Transverse colon (tissue), 4 donors: ENCODE data around the gene SEPHS1. TPM values are rescaled to one million over a fixed set of nuclear protein-coding genes. Genes with fewer than 3 reads are reported as not detected.

Source experiments
- DNase-seq: peaks from one replicate; pipeline ENCODE4 v3.0.0-alpha.2; 2019
- H3K27ac ChIP-seq, 4 donors: fragments of 200-600 bp; sonication (generic); 2 replicates each; pipeline ENCODE4 v1.5.1; 2016 to 2018; ENCODE audit warnings: inconsistent platforms in 4 of 4
- H3K27me3 ChIP-seq: fragments of 200-600 bp; sonication (generic); 2 replicates; pipeline ENCODE4 v1.5.1; 2017; ENCODE audit warnings: inconsistent platforms
- H3K36me3 ChIP-seq, 4 donors: fragments of 200-600 bp; sonication (generic); 2 replicates each; pipeline ENCODE4 v1.5.1; 2017 to 2019; ENCODE audit warnings: inconsistent platforms in 4 of 4
- H3K4me1 ChIP-seq, 4 donors: fragments of 200-600 bp; sonication (generic); 2 replicates each; pipeline ENCODE4 v1.5.1; 2017 to 2020; ENCODE audit warnings: inconsistent platforms in 4 of 4
- H3K4me3 ChIP-seq, 4 donors: fragments of 200-600 bp; sonication (generic); 1 replicate in 1 of 4; 2 replicates in 3 of 4; pipeline versions ENCODE4 v1.5.1 to v1.6.1; 2017 to 2019; ENCODE audit warnings: inconsistent platforms in 4 of 4
- H3K9me3 ChIP-seq, 2 donors: fragments of 200-600 bp; sonication (generic); 2 replicates each; pipeline ENCODE4 v1.5.1; 2017 to 2019; ENCODE audit warnings: inconsistent platforms in 2 of 2
- EP300 ChIP-seq: sonication (generic); formaldehyde crosslinking; IDR thresholded peaks from one replicate; pipeline ENCODE4 v1.6.1; 2017; ENCODE audit warnings: antibody characterized with exemption, low read depth
- POLR2A ChIP-seq: fragments of 450-650 bp; IDR thresholded peaks from one replicate; pipeline ENCODE4 v1.6.1; 2016; ENCODE audit warnings: antibody characterized with exemption, mild to moderate bottlenecking, moderate library complexity
- POLR2AphosphoS5 ChIP-seq, 3 donors: sonication (generic); formaldehyde crosslinking; IDR thresholded peaks; one replicate each; pipeline ENCODE4 v1.6.1; 2016; ENCODE audit warnings: antibody characterized with exemption in 3 of 3
- WGBS, 2 donors: methylation state at CpG; one replicate each; pipeline ENCODE4 v1.1.5; 2018; ENCODE audit warnings: low coverage in 1 of 2; 5-methylcytosine and 5-hydroxymethylcytosine counted together
- in situ Hi-C, 4 donors: fragments of 200-750 bp; cut with MboI; loops; one replicate each; pipeline versions ENCODE4 v1.15.0 to v1.15.1; 2017; ENCODE audit warnings: low sequenced_read_pairs in 3 of 4, low pct_ligation_motif_present in 1 of 4, low pct_unique_long_range_greater_than_20kb in 1 of 4
- intact Hi-C: fragments of 100-400 bp; cut with DNase I; formaldehyde crosslinking; loops from one replicate; pipeline ENCODE4 v1.15.1; 2023; ENCODE audit warnings: low total_unique reads
- total RNA-seq, 4 donors: library from RNA; depleted of rRNA; stranded (reverse); fragments of >200 nt; gene quantifications; one replicate each; pipeline ENCODE4 v1.1.0, GENCODE V29; 2016
- TF ChIP-seq, protein P1 (sequence below), 5 experiments: fragments of 200-600 bp in 3 of 5; fragments of 450-650 bp in 2 of 5; sonication (generic) in 3 of 5; IDR thresholded peaks; 1 replicate in 2 of 5; 2 replicates in 3 of 5; pipeline ENCODE4 v1.5.1; 2016 to 2017; ENCODE audit warnings: antibody characterized with exemption in 5 of 5, inconsistent platforms in 3 of 5, mild to moderate bottlenecking in 2 of 5, moderate library complexity in 1 of 5

The SEPHS1 gene
- total RNA-seq, 4 donors from 2014 or later: 14.6 to 44.6 (median 28.5) TPM

DNA sequence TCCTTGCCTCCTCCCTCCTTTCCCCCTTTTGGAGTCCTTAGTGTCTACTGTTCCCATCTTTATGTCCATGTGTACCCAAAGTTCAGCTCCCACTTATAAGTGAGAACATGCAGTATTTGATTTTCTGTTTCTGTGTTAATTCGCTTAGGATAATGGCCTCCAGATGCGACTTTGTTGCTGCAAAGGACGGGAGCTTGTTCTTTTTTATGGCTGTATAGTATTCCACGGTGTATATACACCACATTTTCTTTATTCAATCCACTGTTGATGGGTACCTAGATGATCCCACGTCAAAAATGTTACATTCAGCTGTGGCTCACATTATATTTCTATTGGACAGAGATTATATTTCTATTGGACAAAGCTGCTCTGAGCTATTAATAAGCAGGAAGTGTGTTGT is 24.4 kb upstream of the SEPHS1 start:
- Histone ChIP-seq H3K4me3 (no peak overlapping the region), H3K27me3 (no peaks in the 10 kb centered on the region), H3K36me3 (no peaks in the 10 kb centered on the region), H3K4me1 (no peaks in the 10 kb centered on the region), H3K27ac (no peak overlapping the region), H3K9me3 (no peaks in the 10 kb centered on the region)
- no peak for TF ChIP-seq EP300
- TF ChIP-seq POLR2AphosphoS5 (IDR thresholded peaks at IDR 0.05): no peak
- no peak for TF ChIP-seq POLR2A
- TF ChIP-seq, protein P1, sequence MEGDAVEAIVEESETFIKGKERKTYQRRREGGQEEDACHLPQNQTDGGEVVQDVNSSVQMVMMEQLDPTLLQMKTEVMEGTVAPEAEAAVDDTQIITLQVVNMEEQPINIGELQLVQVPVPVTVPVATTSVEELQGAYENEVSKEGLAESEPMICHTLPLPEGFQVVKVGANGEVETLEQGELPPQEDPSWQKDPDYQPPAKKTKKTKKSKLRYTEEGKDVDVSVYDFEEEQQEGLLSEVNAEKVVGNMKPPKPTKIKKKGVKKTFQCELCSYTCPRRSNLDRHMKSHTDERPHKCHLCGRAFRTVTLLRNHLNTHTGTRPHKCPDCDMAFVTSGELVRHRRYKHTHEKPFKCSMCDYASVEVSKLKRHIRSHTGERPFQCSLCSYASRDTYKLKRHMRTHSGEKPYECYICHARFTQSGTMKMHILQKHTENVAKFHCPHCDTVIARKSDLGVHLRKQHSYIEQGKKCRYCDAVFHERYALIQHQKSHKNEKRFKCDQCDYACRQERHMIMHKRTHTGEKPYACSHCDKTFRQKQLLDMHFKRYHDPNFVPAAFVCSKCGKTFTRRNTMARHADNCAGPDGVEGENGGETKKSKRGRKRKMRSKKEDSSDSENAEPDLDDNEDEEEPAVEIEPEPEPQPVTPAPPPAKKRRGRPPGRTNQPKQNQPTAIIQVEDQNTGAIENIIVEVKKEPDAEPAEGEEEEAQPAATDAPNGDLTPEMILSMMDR (IDR thresholded peaks at IDR 0.05): no peak
- in situ Hi-C loops (loop anchor here in 3 of 4 donors (5.0 to 25.0 kb wide), 4 partner anchors 52 to 165 kb away; partner anchors contain the start of gene BEND7 (in 1 of the 3)), intact Hi-C loops (loop anchor here (5.0 kb wide), 1 partner anchor 70 kb away; no protein-coding TSS in a partner anchor)
- DNase-seq: no peak
- 83 to 91% methylated on average over 4 to 5 of the region's 5 CpGs for WGBS, 2 donors

DNA sequence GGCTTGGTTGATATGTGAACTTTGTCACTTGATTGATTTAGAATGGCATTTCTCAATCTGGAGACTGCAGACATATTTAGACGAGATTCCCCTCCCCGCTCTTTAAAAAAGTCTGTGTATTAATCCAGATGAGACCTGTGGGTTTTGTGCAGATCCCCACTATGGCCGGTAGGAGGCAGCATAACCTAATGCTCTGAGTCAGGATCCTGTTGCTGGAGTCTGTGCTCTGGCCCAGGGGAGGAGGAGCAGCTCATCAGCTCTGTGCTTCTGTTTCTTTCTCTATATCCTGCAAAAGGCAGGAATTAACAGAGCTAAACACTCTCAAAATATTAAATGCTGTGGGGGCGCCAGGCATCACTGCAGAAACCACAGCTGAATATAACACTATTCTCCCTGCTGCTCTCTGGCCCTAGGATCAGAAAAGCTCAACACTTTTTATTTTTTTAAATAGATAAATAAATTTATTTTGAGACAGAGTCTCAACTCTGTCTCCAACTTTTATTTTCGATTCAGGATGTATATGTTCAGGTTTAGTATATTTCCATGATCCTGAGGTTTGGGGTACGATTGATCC is 23.9 kb upstream of the SEPHS1 start:
- no peaks in the 10 kb centered on the region for H3K36me3 ChIP-seq
- in situ Hi-C loops: loop anchor here in 3 of 4 donors (5.0 to 25.0 kb wide), 4 partner anchors 53 to 165 kb away; partner anchors contain the start of gene BEND7 (in 1 of the 3)
- H3K4me1 ChIP-seq: no peaks in the 10 kb centered on the region
- TF ChIP-seq POLR2AphosphoS5 (IDR thresholded peaks at IDR 0.05): no peak
- no peak for TF ChIP-seq POLR2A
- TF ChIP-seq, protein P1 (IDR thresholded peaks at IDR 0.05): peak; percentile 88 to 94 (median 92)
- TF ChIP-seq EP300: no peak
- 27 to 38% methylated on average over 4 to 6 of the region's 6 CpGs for WGBS, 2 donors
- H3K9me3 ChIP-seq: no peaks in the 10 kb centered on the region
- no peak overlapping the region for H3K27ac ChIP-seq
- intact Hi-C loops: loop anchor here (5.0 kb wide), 1 partner anchor 70 kb away; no protein-coding TSS in a partner anchor
- no peak overlapping the region for H3K4me3 ChIP-seq
- DNase-seq: peak; percentile 73
- no peaks in the 10 kb centered on the region for H3K27me3 ChIP-seq

DNA sequence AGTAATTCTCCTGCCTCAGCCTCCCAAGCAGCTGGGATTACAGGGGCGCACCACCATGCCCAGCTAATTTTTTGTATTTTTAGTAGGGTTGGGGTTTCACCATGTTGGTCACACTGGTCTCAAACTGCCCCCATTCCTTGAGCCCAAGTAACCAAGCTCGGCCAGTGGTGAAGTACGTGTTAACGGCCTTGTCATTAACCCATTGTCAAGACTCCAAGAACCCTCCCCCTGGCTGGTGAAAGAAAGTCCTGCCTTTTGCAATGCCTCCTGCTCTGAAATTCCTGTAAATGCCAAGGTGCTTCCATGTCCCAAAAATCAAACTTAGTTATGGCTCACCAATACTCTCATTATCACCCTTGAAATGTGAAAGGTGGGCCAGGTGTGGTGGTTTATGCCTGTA is 18.8 kb upstream of the SEPHS1 start:
- Histone ChIP-seq H3K27me3 (no peaks in the 10 kb centered on the region), H3K4me3 (no peak overlapping the region), H3K4me1 (peaks cover 0 to 5% (median 0%) of the 10 kb centered on the region in 4 donors), H3K36me3 (no peaks in the 10 kb centered on the region), H3K9me3 (no peaks in the 10 kb centered on the region), H3K27ac (no peak overlapping the region)
- DNase-seq: no peak
- in situ Hi-C loops (loop anchor here in 1 of 4 donors (25.0 kb wide), 1 partner anchor 170 kb away; the partner anchor contains the start of gene BEND7), intact Hi-C loops (no loop called here)
- WGBS, 2 donors: 90% methylated on average over 4 of the region's 4 CpGs; no CpG with 5 or more reads in 1 of the 2 donors
- TF ChIP-seq, protein P1 (IDR thresholded peaks at IDR 0.05): no peak
- TF ChIP-seq EP300 (no peak), POLR2A (no peak), POLR2AphosphoS5 (IDR thresholded peaks at IDR 0.05) (no peak)

DNA sequence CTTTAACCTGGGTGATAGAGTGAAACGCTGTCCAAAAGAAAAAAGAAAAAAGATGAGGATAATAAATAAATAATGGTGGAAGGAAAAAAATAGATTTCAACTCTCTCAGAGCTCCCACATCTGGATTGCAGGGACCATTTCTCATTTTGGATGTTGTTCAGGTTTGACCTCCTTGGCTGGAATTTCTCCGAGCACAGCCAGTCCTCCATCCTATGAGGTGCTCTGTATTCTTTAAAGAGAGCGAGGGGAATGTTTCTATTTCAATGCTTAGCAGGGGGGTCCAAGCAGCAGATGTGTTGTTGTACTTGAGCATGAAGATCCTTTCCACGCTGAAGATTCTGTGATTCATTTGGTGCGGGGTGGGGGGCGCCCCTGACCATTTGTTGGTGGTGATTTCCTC is 17.7 kb upstream of the SEPHS1 start:
- 79 to 91% methylated on average over 4 to 6 of the region's 6 CpGs for WGBS, 2 donors
- no peak for TF ChIP-seq EP300
- TF ChIP-seq POLR2A: no peak
- no peak for TF ChIP-seq POLR2AphosphoS5 (IDR thresholded peaks at IDR 0.05)
- TF ChIP-seq, protein P1 (IDR thresholded peaks at IDR 0.05): no peak
- H3K36me3 ChIP-seq: no peaks in the 10 kb centered on the region
- H3K4me1 ChIP-seq: peaks cover 0 to 5% (median 0%) of the 10 kb centered on the region in 4 donors
- no peaks in the 10 kb centered on the region for H3K27me3 ChIP-seq
- H3K27ac ChIP-seq: no peak overlapping the region
- H3K4me3 ChIP-seq: no peak overlapping the region
- in situ Hi-C loops: loop anchor here in 1 of 4 donors (25.0 kb wide), 1 partner anchor 171 kb away; the partner anchor contains the start of gene BEND7
- DNase-seq: no peak
- intact Hi-C loops: no loop called here
- H3K9me3 ChIP-seq: no peaks in the 10 kb centered on the region
